Natural killer cell treated with Interleukin-12 subunit alpha and Interleukin-12 subunit beta and Interleukin-15 and Interleukin-18, amount 100 ng/mL, for 72 hours (primary cell): ENCODE measurements around the gene IL12RB1. TPM values are rescaled to one million over a fixed set of nuclear protein-coding genes. Genes with fewer than 3 reads are reported as not detected.
"Not testable (repeated sequence)": the region's sequence is repeated elsewhere in the genome, so short reads cannot be mapped to it uniquely, and the experiment has no call there.

Source experiments
- ATAC-seq, 2 donors: fragments of 150-1000 bp; cut with Tn5 transposase in 1 of 2; sonication (Bioruptor Pico), chemical (Tn5 transposase) in 1 of 2; 2 replicates each; pipeline ENCODE4 v1.10.0; 2021
- DNase-seq: peaks from one replicate; pipeline ENCODE4 v3.0.0; 2022; ENCODE audit warnings: low spot score
- H3K27ac Mint-ChIP-seq, 2 donors: 1 replicate in 1 of 2; 2 replicates in 1 of 2; pipeline ENCODE4 v1.8.0; 2022; ENCODE audit warnings: mixed read lengths in 2 of 2, mild to moderate bottlenecking in 1 of 2, moderate library complexity in 1 of 2
- H3K27me3 Mint-ChIP-seq, 2 donors: 1 replicate in 1 of 2; 2 replicates in 1 of 2; pipeline ENCODE4 v1.8.0; 2022; ENCODE audit warnings: mixed read lengths in 2 of 2
- H3K36me3 Mint-ChIP-seq: one replicate; pipeline ENCODE4 v1.8.0; 2022; ENCODE audit warnings: mixed read lengths
- H3K4me1 Mint-ChIP-seq, 2 donors: 1 replicate in 1 of 2; 2 replicates in 1 of 2; pipeline ENCODE4 v1.8.0; 2022; ENCODE audit warnings: low read depth in 2 of 2, mixed read lengths in 2 of 2, mild to moderate bottlenecking in 1 of 2
- H3K4me3 Mint-ChIP-seq: one replicate; pipeline ENCODE4 v1.8.0; 2022; ENCODE audit warnings: mixed read lengths
- H3K9me3 Mint-ChIP-seq: 2 replicates; pipeline ENCODE4 v1.8.0; 2022; ENCODE audit warnings: mixed read lengths
- total RNA-seq, 2 donors: library from RNA; stranded (reverse); gene quantifications; one replicate each; pipeline ENCODE4 v1.2.3, GENCODE V29; 2022

IL12RB1 gene
- total RNA-seq, 2 donors from 2014 or later = 109 to 124 TPM

GRCh38 chr19:18090545-18091216 lies 3.9 kb upstream of the IL12RB1 start:
- H3K4me1 Mint-ChIP-seq = peaks cover 34 to 42% of the 10 kb centered on the region in 2 donors
- DNase-seq (no peak), ATAC-seq (no peak)
- H3K27ac Mint-ChIP-seq = peak overlapping the region; percentile 93 to 99
- no peaks in the 10 kb centered on the region for H3K36me3 Mint-ChIP-seq
- no peaks in the 10 kb centered on the region for H3K9me3 Mint-ChIP-seq
- H3K4me3 Mint-ChIP-seq = peak overlapping the region; percentile 74
- H3K27me3 Mint-ChIP-seq = no peaks in the 10 kb centered on the region

- peaks cover 36 to 42% of the 10 kb centered on the region in 2 donors for H3K4me1 Mint-ChIP-seq
- peaks cover under 1% of the 10 kb centered on the region for H3K36me3 Mint-ChIP-seq
- no peak for ATAC-seq
- H3K27ac Mint-ChIP-seq = peak overlapping the region; percentile 93 to 99
- H3K27me3 Mint-ChIP-seq = no peaks in the 10 kb centered on the region
- peak overlapping the region; percentile 74 for H3K4me3 Mint-ChIP-seq
- H3K9me3 Mint-ChIP-seq = no peaks in the 10 kb centered on the region
- no peak for DNase-seq
These were observed 3.0 kb upstream of the IL12RB1 start for GRCh38 chr19:18089726-18090125.

GRCh38 chr19:18089096-18089541 lies 2.4 kb upstream of the IL12RB1 start:
- not testable (repeated sequence) for H3K9me3 Mint-ChIP-seq, H3K27me3 Mint-ChIP-seq, H3K36me3 Mint-ChIP-seq
- Mint-ChIP-seq H3K4me1 (peaks cover 42 to 48% of the 10 kb centered on the region in 2 donors), H3K27ac (peak overlapping the region; percentile 93 to 99), H3K4me3 (peak overlapping the region; percentile 74)
- ATAC-seq (peak; percentile 80 to 90), DNase-seq (peak; percentile 89)

- Mint-ChIP-seq H3K4me1 (peaks cover 44 to 55% of the 10 kb centered on the region in 2 donors), H3K4me3 (peak overlapping the region; percentile 96), H3K9me3 (peaks cover 7% of the 10 kb centered on the region), H3K27ac (peak overlapping the region; percentile 93 to 99), H3K27me3 (no peaks in the 10 kb centered on the region), H3K36me3 (peaks cover 21% of the 10 kb centered on the region)
- DNase-seq = no peak
- no peak for ATAC-seq
These were observed 854 bp downstream of the IL12RB1 start for GRCh38 chr19:18085702-18086457.

GRCh38 chr19:18083929-18084684 lies 2.6 kb downstream of the IL12RB1 start:
- H3K4me3 Mint-ChIP-seq = peak overlapping the region; percentile 96
- peaks cover 27 to 43% of the 10 kb centered on the region in 2 donors for H3K4me1 Mint-ChIP-seq
- DNase-seq (no peak), ATAC-seq (no peak)
- H3K36me3 Mint-ChIP-seq = peaks cover 21% of the 10 kb centered on the region
- H3K27ac Mint-ChIP-seq = peak overlapping the region in 1 of 2 donors; percentile 2
- H3K9me3 Mint-ChIP-seq = peaks cover 7% of the 10 kb centered on the region
- H3K27me3 Mint-ChIP-seq = no peaks in the 10 kb centered on the region

- DNase-seq (no peak), ATAC-seq (no peak)
- H3K36me3 Mint-ChIP-seq = peaks cover 6% of the 10 kb centered on the region
- no peak overlapping the region for H3K27ac Mint-ChIP-seq
- H3K4me3 Mint-ChIP-seq = no peak overlapping the region
- no peaks in the 10 kb centered on the region for H3K27me3 Mint-ChIP-seq
- no peaks in the 10 kb centered on the region for H3K9me3 Mint-ChIP-seq
- H3K4me1 Mint-ChIP-seq = peaks cover 11% of the 10 kb centered on the region in 2 donors
These were observed 12.5 kb downstream of the IL12RB1 start for GRCh38 chr19:18074192-18074591.

- Mint-ChIP-seq H3K9me3 (no peaks in the 10 kb centered on the region), H3K36me3 (peaks cover 6% of the 10 kb centered on the region), H3K4me3 (no peak overlapping the region), H3K27me3 (no peaks in the 10 kb centered on the region), H3K27ac (peak overlapping the region; percentile 7), H3K4me1 (peaks cover 11% of the 10 kb centered on the region in 2 donors)
- ATAC-seq (no peak), DNase-seq (no peak)
These were observed 13.5 kb downstream of the IL12RB1 start for GRCh38 chr19:18073197-18073596.

GRCh38 chr19:18072335-18072734 lies 14.4 kb downstream of the IL12RB1 start:
- ATAC-seq = no peak
- H3K27me3 Mint-ChIP-seq = no peaks in the 10 kb centered on the region
- H3K27ac Mint-ChIP-seq = no peak overlapping the region

GRCh38 chr19:18070181-18070580 lies 16.6 kb downstream of the IL12RB1 start:
- DNase-seq (no peak), ATAC-seq (no peak)
- Mint-ChIP-seq H3K27ac (no peak overlapping the region), H3K4me1 (peaks cover 11 to 12% of the 10 kb centered on the region in 2 donors), H3K27me3 (no peaks in the 10 kb centered on the region), H3K4me3 (no peak overlapping the region), H3K9me3 (no peaks in the 10 kb centered on the region), H3K36me3 (peaks cover 6% of the 10 kb centered on the region)

More at GRCh38 chr19:18072335-18072734, 14.4 kb downstream of the IL12RB1 start:
- Mint-ChIP-seq H3K4me3 (no peak overlapping the region), H3K9me3 (no peaks in the 10 kb centered on the region), H3K36me3 (peaks cover 6% of the 10 kb centered on the region), H3K4me1 (peaks cover 11% of the 10 kb centered on the region in 2 donors)
- no peak for DNase-seq

GRCh38 chr19:18069383-18069782 lies 17.4 kb downstream of the IL12RB1 start:
- ATAC-seq = peak in 1 of 2 donors; percentile 6
- H3K9me3 Mint-ChIP-seq = no peaks in the 10 kb centered on the region
- no peak for DNase-seq
- no peak overlapping the region for H3K4me3 Mint-ChIP-seq
- H3K36me3 Mint-ChIP-seq = peaks cover 6% of the 10 kb centered on the region
- H3K27me3 Mint-ChIP-seq = no peaks in the 10 kb centered on the region
- no peak overlapping the region for H3K27ac Mint-ChIP-seq
- peaks cover 11 to 14% of the 10 kb centered on the region in 2 donors for H3K4me1 Mint-ChIP-seq

GRCh38 chr19:18068395-18068794 lies 18.3 kb downstream of the IL12RB1 start:
- Mint-ChIP-seq H3K4me1 (peaks cover 3 to 7% of the 10 kb centered on the region in 2 donors), H3K27me3 (no peaks in the 10 kb centered on the region), H3K27ac (no peak overlapping the region), H3K4me3 (no peak overlapping the region), H3K9me3 (no peaks in the 10 kb centered on the region), H3K36me3 (peaks cover 3% of the 10 kb centered on the region)
- ATAC-seq (no peak), DNase-seq (no peak)

GRCh38 chr19:18065173-18065495 lies 21.6 kb downstream of the IL12RB1 start:
- Mint-ChIP-seq H3K4me3 (no peak overlapping the region), H3K27ac (no peak overlapping the region), H3K9me3 (no peaks in the 10 kb centered on the region), H3K27me3 (no peaks in the 10 kb centered on the region), H3K36me3 (no peaks in the 10 kb centered on the region), H3K4me1 (peaks cover 0 to 3% of the 10 kb centered on the region in 2 donors)
- ATAC-seq = no peak
- no peak for DNase-seq

- no peaks in the 10 kb centered on the region for H3K36me3 Mint-ChIP-seq
- no peaks in the 10 kb centered on the region for H3K9me3 Mint-ChIP-seq
These were observed 23.3 kb downstream of the IL12RB1 start for GRCh38 chr19:18063463-18063862.

GRCh38 chr19:18062028-18062427 lies 24.7 kb downstream of the IL12RB1 start:
- Mint-ChIP-seq H3K9me3 (no peaks in the 10 kb centered on the region), H3K27ac (no peak overlapping the region), H3K27me3 (no peaks in the 10 kb centered on the region), H3K36me3 (no peaks in the 10 kb centered on the region), H3K4me1 (peaks cover 8 to 11% of the 10 kb centered on the region in 2 donors), H3K4me3 (no peak overlapping the region)
- no peak for ATAC-seq
- DNase-seq = no peak

More at GRCh38 chr19:18063463-18063862, 23.3 kb downstream of the IL12RB1 start:
- DNase-seq = no peak
- Mint-ChIP-seq H3K27me3 (no peaks in the 10 kb centered on the region), H3K27ac (no peak overlapping the region), H3K4me1 (peaks cover 2 to 5% of the 10 kb centered on the region in 2 donors), H3K4me3 (no peak overlapping the region)
- ATAC-seq = no peak
